GM18526 (cell line): ENCODE data around the gene NGDN.

Source experiments
- POLR2A ChIP-seq: IDR thresholded peaks from 3 replicates; pipeline ENCODE4 v1.6.1; 2011; ENCODE audit not compliant: insufficient read length; ENCODE audit errors: extremely low read depth

Gene NGDN

DNA sequence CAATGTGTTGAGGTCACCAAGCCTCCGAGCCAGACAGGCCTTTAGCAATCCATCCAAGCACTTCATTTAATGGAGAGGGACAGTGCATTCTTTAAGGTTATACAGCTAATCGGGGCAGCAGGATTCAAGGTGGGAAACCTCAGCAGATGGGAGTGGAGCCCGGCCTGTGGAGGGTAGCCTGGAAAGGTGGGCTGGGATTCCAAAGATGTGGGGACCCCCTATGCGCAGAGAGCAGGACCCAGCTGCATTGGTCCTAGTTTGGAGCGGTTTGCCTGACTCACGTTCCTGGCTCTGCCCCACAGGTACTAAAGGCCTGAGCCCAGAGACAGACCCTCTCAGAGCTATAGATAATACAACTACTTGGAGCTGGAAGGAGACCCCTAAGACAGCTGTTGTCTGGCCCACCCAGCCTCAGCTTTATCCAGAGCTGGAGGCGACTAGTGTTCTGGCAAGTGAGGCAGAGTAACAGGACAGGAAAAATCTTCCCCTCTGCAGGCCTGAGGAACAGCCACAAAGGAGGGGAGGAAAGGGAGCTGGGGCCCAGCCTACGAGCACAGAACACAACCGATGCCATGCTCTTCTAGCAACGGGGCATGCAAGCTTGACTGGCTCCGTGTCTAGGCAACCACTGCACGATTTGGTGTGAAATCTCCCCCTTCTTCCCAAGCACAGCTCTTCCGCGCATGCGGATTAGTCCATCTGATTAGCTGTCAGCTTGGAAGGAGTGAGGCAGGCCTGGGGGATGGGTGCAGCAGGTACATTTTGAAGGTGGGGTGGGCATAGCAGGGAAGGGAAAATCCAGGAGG lies 33.0 kb upstream of the NGDN start:
- TF ChIP-seq POLR2A = no peak

- no peak for TF ChIP-seq POLR2A
Measured at GRCh38 chr14:23437133-23438100, 32.1 kb upstream of the NGDN start.

- no peak for TF ChIP-seq POLR2A
Measured at GRCh38 chr14:23438101-23438971, 31.2 kb upstream of the NGDN start.

DNA sequence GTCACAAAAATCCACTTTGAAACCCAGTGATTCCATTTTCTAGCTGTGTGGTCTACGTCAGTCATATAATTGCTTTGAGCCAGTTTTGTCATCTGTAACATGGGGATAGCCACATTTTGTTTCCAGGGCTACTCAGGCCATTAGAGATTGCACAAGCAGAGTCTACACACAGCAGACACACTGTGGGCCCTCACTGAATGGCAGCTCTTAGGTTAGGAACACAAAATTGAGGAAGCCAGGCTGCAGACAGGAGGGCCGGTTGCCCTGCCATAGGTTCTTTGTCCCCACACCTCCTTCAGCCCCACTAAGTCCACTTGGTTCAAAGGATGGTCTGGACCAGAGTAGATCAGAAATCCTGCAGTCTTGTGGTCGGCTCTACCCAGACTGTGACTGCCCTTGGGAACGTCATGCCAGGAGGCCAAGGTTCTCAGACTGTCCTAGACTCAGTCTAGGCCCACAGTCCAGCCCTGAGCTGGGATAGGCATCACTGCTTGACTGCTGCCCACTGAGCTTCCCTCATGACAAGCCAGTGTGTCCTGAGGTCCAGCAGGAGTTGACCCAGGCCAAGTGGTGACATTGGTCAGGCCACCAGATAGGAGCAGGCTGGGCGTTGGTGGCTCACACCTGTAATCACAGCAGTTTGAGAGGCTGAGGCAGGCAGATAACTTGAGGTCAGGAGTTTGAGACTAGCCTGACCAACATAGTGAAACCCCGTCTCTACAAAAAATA lies 30.2 kb upstream of the NGDN start:
- no peak for TF ChIP-seq POLR2A

GRCh38 chr14:23441076-23441475 lies 28.4 kb upstream of the NGDN start:
- TF ChIP-seq POLR2A = no peak

GRCh38 chr14:23442721-23443356 lies 26.7 kb upstream of the NGDN start:
- TF ChIP-seq POLR2A = no peak

DNA sequence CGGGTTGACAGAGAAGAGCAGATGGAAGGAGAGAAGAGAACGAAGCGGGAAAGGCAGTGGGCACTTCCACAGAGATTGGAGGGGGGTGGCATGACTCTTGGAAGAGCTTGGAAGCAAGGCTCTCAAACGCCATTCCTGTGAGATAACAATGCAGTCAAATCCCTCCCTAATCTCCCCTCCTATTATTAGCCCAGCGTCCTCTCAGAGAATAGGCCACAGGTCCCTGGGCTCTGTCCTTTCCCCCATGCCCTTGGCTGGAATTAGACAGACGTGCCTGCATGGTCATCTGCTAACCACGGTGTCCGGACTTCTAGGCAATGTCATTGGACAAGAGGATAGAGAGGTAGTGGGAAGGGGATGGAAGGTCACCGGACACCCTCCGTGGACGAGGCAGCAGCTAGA lies 26.1 kb upstream of the NGDN start:
- TF ChIP-seq POLR2A = no peak

- no peak for TF ChIP-seq POLR2A
Measured at GRCh38 chr14:23443881-23444280, 25.6 kb upstream of the NGDN start.

DNA sequence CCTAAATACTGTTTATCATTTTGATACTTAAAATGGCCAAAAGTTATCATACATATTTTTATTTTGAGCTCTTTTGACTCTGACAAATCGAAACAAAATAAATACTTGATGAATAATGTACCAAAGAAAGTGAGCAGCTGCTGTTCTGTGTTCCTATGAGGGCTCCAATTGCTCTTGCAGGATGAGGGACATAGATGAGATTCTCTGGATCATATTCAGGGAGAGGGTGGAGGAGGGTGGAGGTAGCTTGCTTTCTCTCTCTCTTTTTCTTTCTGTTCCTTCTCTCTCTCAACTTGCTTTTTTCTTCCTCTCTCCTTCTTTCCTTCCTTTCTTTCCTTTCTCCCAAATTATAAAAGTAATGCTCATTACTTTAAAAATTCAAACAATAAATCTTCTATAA lies 25.2 kb upstream of the NGDN start:
- no peak for TF ChIP-seq POLR2A

DNA sequence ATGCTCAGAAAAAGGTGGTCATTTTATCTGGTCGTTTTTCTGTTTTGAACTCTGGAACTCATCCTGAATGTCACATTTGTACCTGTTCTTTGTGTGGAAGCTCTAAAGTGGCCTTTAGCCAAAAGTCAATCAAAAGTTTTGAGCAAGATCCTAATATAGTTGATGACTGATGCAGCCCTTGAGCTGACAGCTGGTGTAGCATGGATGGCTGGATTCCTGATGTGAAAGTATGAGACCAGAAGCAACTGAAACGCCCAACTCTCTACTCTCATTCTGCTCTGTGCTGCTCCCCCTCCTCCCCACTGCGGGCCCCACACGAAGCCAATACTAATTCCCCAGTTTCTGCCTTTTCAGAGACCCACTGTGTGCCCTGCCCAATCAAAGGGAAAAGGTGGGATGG lies 23.7 kb upstream of the NGDN start:
- TF ChIP-seq POLR2A = no peak

GRCh38 chr14:23446291-23446851 lies 23.1 kb upstream of the NGDN start:
- no peak for TF ChIP-seq POLR2A

DNA sequence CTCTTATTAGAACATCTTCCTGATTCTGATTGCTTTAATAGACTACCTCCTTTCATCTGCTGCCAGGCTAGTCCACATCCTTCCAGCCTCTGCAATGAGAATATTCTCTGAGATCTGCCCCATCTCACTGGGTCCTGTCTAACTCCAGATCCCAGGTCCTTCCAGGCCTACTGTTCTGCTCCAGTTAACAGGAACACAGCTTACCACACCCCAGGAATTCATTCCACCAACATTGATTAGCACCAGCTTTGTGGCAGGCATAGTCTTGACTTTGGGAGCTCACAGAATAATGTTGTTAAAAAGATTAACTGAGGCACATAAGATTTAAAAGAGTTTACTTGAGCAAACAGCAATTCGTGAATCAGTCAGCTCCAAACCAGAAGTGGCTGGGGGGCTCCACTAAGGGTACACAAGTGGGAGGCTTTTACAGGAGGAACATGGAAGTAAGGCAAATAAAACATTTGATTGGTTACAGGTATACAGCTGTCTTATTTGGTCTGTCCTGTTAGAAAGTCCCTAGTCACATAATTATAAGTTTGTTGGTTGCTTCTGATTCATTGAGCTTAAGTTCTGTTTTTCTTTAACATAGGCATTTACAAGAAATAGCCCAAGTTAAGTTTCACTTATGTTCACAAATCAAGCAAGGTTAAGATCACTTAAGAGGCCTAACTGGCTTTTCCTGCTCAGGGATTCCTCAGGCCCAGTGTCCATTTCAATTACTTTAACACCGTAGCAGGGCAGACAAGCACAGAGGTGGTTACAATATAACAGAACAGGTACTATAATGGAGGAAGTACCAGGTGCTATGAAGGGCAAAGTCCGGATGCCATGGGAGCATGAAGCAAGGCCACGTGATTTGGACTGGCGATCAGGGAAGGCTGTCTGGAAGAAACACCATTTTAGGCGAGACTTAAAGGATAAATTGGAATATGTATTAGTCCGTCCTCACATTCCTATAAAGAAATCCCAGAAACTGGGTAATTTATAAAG lies 21.8 kb upstream of the NGDN start:
- TF ChIP-seq POLR2A = no peak

DNA sequence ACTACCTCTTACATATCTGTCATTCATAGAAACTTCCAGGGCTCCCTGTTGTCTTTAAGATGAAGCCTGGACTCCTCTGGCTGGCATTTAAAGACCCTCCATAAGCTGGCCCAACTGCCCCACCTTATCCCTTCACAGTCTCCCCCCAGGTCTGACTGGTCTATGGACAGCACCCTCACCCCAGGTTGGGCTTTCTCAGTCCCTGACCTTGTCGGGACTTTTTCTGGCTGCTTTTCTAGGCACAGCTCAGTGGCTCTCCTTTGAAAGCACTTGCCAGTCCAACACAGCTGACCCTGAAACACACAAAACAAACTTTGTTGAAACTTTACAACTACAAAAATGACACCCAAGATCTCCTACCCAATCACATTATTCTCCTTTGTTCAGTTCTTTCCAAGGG lies 20.2 kb upstream of the NGDN start:
- no peak for TF ChIP-seq POLR2A

DNA sequence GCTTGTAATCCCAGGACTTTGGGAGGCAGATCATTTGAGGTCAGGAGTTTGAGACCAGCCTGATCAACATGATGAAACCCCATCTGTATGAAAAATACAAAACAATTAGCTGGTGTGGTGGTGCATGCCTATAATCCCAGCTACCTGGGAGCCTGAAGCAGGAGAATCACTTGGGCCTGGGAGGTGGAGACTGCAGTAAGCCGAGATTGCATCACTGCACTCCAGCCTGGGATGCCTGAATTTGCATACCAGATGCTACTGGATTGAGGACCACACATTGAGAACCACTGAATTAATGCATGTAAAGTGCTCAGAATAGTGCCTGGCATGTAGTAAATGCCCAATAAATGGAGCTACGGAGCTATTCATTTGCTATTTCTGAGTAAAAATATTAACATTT lies 19.1 kb upstream of the NGDN start:
- no peak for TF ChIP-seq POLR2A
